GM12892 (cell line): ENCODE results near the gene NKAIN1.

Experiments used
- POLR2A ChIP-seq: IDR thresholded peaks from 2 replicates; pipeline ENCODE4 v1.6.1; 2011; ENCODE audit warnings: low read depth, low read length, control low read depth
- POLR2AphosphoS5 ChIP-seq: IDR thresholded peaks from 2 replicates; pipeline ENCODE4 v1.6.1; 2011; ENCODE audit warnings: low read depth, low read length, control low read depth

DNA sequence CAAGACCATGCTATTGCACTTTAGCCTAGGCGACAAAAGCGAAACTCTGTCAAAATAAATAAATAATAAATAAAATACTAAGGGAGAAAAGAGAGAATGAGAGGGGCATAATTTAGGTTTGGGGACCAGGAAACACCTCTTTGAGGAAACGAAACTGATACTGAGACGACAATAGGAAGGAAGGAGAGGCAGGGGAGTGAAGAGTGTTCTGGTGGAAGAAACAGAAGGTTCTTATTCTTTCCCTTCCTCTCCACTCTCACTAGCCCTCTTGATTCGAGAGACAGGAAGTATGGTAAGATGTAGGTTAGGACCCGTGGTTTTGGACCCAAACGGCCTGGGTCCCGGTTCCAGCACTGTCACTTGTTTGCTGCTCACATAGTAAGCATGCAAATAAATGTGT is 1.6 kb upstream of the NKAIN1 start:
- no peak for TF ChIP-seq POLR2AphosphoS5
- no peak for TF ChIP-seq POLR2A
